PFSK-1 (cell line): ENCODE data around the gene NPIPB8.

Experiments used
- FOXP2 ChIP-seq: optimal IDR thresholded peaks from 2 replicates; pipeline ENCODE3; 2011; ENCODE audit warnings: borderline replicate concordance, control low read depth, inconsistent platforms; ENCODE audit not compliant: insufficient read depth; ENCODE audit errors: extremely low read length, extremely low read depth
- POLR2AphosphoS5 ChIP-seq: IDR thresholded peaks from 2 replicates; pipeline ENCODE4 v1.6.1; 2012; ENCODE audit warnings: low read depth, mild to moderate bottlenecking, control low read depth, low read length, moderate library complexity
- SIN3A ChIP-seq: IDR thresholded peaks from 2 replicates; pipeline ENCODE4 v1.6.1; 2012; ENCODE audit warnings: mild to moderate bottlenecking, low read length, moderate library complexity, borderline replicate concordance; ENCODE audit not compliant: insufficient read depth
- TAF1 ChIP-seq: IDR thresholded peaks from 2 replicates; pipeline ENCODE4 v1.6.1; 2012; ENCODE audit warnings: low read length, control low read depth, borderline replicate concordance; ENCODE audit not compliant: insufficient read depth
- TF ChIP-seq, protein P1 (sequence below), 2 experiments: IDR thresholded peaks; 2 replicates each; pipeline versions ENCODE4 v1.6.1 to v1.8.0; 2011 to 2012; ENCODE audit warnings: low read depth in 2 of 2, low read length in 2 of 2, control low read depth in 1 of 2, inconsistent platforms in 1 of 2, mild to moderate bottlenecking in 1 of 2, moderate library complexity in 1 of 2; ENCODE audit not compliant: insufficient read depth in 1 of 2

NPIPB8 gene

GRCh38 chr16:28621481-28622155 lies 16.2 kb upstream of the NPIPB8 start:
- TF ChIP-seq TAF1 (no peak), SIN3A (no peak), FOXP2 (no peak), POLR2AphosphoS5 (no peak)
- TF ChIP-seq, protein P1, sequence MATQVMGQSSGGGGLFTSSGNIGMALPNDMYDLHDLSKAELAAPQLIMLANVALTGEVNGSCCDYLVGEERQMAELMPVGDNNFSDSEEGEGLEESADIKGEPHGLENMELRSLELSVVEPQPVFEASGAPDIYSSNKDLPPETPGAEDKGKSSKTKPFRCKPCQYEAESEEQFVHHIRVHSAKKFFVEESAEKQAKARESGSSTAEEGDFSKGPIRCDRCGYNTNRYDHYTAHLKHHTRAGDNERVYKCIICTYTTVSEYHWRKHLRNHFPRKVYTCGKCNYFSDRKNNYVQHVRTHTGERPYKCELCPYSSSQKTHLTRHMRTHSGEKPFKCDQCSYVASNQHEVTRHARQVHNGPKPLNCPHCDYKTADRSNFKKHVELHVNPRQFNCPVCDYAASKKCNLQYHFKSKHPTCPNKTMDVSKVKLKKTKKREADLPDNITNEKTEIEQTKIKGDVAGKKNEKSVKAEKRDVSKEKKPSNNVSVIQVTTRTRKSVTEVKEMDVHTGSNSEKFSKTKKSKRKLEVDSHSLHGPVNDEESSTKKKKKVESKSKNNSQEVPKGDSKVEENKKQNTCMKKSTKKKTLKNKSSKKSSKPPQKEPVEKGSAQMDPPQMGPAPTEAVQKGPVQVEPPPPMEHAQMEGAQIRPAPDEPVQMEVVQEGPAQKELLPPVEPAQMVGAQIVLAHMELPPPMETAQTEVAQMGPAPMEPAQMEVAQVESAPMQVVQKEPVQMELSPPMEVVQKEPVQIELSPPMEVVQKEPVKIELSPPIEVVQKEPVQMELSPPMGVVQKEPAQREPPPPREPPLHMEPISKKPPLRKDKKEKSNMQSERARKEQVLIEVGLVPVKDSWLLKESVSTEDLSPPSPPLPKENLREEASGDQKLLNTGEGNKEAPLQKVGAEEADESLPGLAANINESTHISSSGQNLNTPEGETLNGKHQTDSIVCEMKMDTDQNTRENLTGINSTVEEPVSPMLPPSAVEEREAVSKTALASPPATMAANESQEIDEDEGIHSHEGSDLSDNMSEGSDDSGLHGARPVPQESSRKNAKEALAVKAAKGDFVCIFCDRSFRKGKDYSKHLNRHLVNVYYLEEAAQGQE (IDR thresholded peaks at IDR 0.05; ENCODE audit: insufficient read depth in 1 of 2, low read depth in 2 of 2, low read length in 2 of 2): no peak

DNA sequence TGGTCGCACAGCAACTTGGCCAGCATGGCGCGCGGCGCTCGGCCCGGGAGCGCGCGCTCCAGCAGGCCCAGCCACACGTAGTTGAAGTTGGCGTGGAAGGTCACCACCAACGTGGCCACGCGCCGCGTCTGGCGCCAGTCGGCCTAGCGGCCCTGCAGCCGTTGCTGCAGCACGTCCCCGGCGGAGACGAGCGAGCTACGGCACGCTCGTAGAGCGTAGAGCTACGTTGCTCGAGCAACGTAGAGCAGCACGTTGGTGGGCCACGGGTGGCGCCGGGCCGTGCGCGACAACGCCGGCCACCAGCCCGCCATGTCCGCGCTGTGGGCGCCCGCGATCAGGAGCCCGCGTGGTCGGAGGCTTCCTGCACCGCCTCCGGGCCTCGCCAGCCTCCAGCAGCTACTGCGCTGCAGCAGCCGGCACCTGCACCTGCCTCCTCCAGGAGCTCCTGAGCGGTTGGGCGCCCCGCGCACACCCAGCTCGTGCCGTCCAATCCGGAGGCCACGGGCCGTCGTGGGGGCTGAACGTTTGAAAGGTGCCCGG lies 14.6 kb upstream of the NPIPB8 start:
- TF ChIP-seq TAF1 (peak; percentile 40; the same call in 1 of the 2 replicates), POLR2AphosphoS5 (no peak)
